ENCODE data around the gene ZC3H18. TPM values are rescaled to one million over a fixed set of nuclear protein-coding genes. Genes with fewer than 3 reads are reported as not detected.
"Not testable (repeated sequence)": the region's sequence is repeated elsewhere in the genome, so short reads cannot be mapped to it uniquely, and the experiment has no call there.

The ZC3H18 gene
- polyA plus RNA-seq, 3 donors: 11.1 to 27.0 (median 26.0) TPM

GRCh38 chr16:88593489-88593888 lies 23.3 kb downstream of the ZC3H18 start:
- WGBS, 3 donors: 83 to 88% (median 83%) methylated on average over 11 of the region's 11 CpGs
- H3K27ac ChIP-seq (ENCODE audit: low read depth, low read length): no peak overlapping the region

- 90 to 95% (median 93%) methylated on average over 6 of the region's 6 CpGs for WGBS, 3 donors
- H3K27ac ChIP-seq (ENCODE audit: low read depth, low read length): no peak overlapping the region
Measured at GRCh38 chr16:88593910-88594309, 23.7 kb downstream of the ZC3H18 start.

GRCh38 chr16:88595101-88595500 lies 24.9 kb downstream of the ZC3H18 start:
- no peak overlapping the region for H3K27ac ChIP-seq (ENCODE audit: low read depth, low read length)
- 81 to 90% (median 82%) methylated on average over 6 of the region's 6 CpGs for WGBS, 3 donors

- no peak overlapping the region for H3K27ac ChIP-seq (ENCODE audit: low read depth, low read length)
- WGBS, 3 donors: 90 to 91% (median 91%) methylated on average over 10 of the region's 10 CpGs
Measured at GRCh38 chr16:88595921-88596320, 25.7 kb downstream of the ZC3H18 start.

GRCh38 chr16:88596483-88596882 lies 26.3 kb downstream of the ZC3H18 start:
- H3K27ac ChIP-seq (ENCODE audit: low read depth, low read length): no peak overlapping the region
- WGBS, 3 donors: 78 to 86% (median 80%) methylated on average over 3 of the region's 3 CpGs

GRCh38 chr16:88597856-88598491 lies 27.8 kb downstream of the ZC3H18 start:
- 83 to 89% (median 88%) methylated on average over 21 of the region's 21 CpGs for WGBS, 3 donors
- H3K27ac ChIP-seq (ENCODE audit: low read depth, low read length): no peak overlapping the region

- H3K27ac ChIP-seq (ENCODE audit: low read depth, low read length): peak overlapping the region; percentile 15
- 54 to 84% (median 59%) methylated on average over 14 of the region's 14 CpGs for WGBS, 3 donors
Measured at GRCh38 chr16:88599092-88599733, 29.0 kb downstream of the ZC3H18 start.

GRCh38 chr16:88599825-88600538 lies 29.8 kb downstream of the ZC3H18 start:
- WGBS, 3 donors: 62 to 89% (median 70%) methylated on average over 25 of the region's 25 CpGs
- H3K27ac ChIP-seq (ENCODE audit: low read depth, low read length): no peak overlapping the region

GRCh38 chr16:88600539-88600896 lies 30.3 kb downstream of the ZC3H18 start:
- 90 to 94% (median 91%) methylated on average over 6 of the region's 6 CpGs for WGBS, 3 donors
- H3K27ac ChIP-seq (ENCODE audit: low read depth, low read length): no peak overlapping the region

GRCh38 chr16:88601313-88602036 lies 31.3 kb downstream of the ZC3H18 start:
- WGBS, 3 donors: 92 to 94% (median 92%) methylated on average over 9 of the region's 9 CpGs
- H3K27ac ChIP-seq (ENCODE audit: low read depth, low read length): no peak overlapping the region

- 85 to 92% (median 91%) methylated on average over 7 of the region's 7 CpGs for WGBS, 3 donors
- H3K27ac ChIP-seq (ENCODE audit: low read depth, low read length): no peak overlapping the region
Measured at GRCh38 chr16:88602091-88602490, 31.9 kb downstream of the ZC3H18 start.

- 73 to 84% (median 80%) methylated on average over 20 of the region's 20 CpGs for WGBS, 3 donors
- H3K27ac ChIP-seq (ENCODE audit: low read depth, low read length): no peak overlapping the region
Measured at GRCh38 chr16:88605186-88606147, 35.3 kb downstream of the ZC3H18 start.

GRCh38 chr16:88606148-88606757 lies 36.0 kb downstream of the ZC3H18 start:
- 78 to 89% (median 84%) methylated on average over 17 of the region's 17 CpGs for WGBS, 3 donors
- H3K27ac ChIP-seq (ENCODE audit: low read depth, low read length): no peak overlapping the region

GRCh38 chr16:88608076-88608475 lies 37.9 kb downstream of the ZC3H18 start:
- 89 to 91% (median 89%) methylated on average over 6 of the region's 6 CpGs for WGBS, 3 donors
- H3K27ac ChIP-seq (ENCODE audit: low read depth, low read length): no peak overlapping the region

- H3K27ac ChIP-seq (ENCODE audit: low read depth, low read length): not testable (repeated sequence)
- WGBS, 3 donors: 93 to 96% (median 94%) methylated on average over 8 of the region's 8 CpGs
Measured at GRCh38 chr16:88609426-88609825, 39.2 kb downstream of the ZC3H18 start.

GRCh38 chr16:88610080-88610479 lies 39.9 kb downstream of the ZC3H18 start:
- H3K27ac ChIP-seq (ENCODE audit: low read depth, low read length): no peak overlapping the region
- WGBS, 3 donors: 89 to 94% (median 90%) methylated on average over 6 of the region's 6 CpGs

- no peak overlapping the region for H3K27ac ChIP-seq (ENCODE audit: low read depth, low read length)
- 88 to 90% (median 89%) methylated on average over 49 of the region's 49 CpGs for WGBS, 3 donors
Measured at GRCh38 chr16:88610909-88611812, 41.0 kb downstream of the ZC3H18 start.

Measured in adipose tissue (tissue), 3 donors.